Glomerular endothelial cell (primary cell): Measurements from ENCODE around the gene AK9. TPM values are rescaled to one million over a fixed set of nuclear protein-coding genes. Genes with fewer than 3 reads are reported as not detected.
"Not testable (repeated sequence)": the region's sequence is repeated elsewhere in the genome, so short reads cannot be mapped to it uniquely, and the experiment has no call there.

ENCODE experiments used
- DNase-seq: peaks from one replicate; pipeline ENCODE4 v3.0.0-alpha.2; 2011; ENCODE audit warnings: low read depth, low spot score; ENCODE audit errors: extremely low read depth
- total RNA-seq: library from RNA; depleted of rRNA; stranded (reverse); fragments of >200 nt; gene quantifications from 2 replicates; pipeline ENCODE4 v1.2.3, GENCODE V29; 2015

Gene AK9
- 2.7 and 11.2 TPM in 2 replicates for total RNA-seq

GRCh38 chr6:109690737-109691621, at the start of gene AK9, which contains the start of gene FIG4:
Gene AK9, minus strand, starts transcription at chr6:109691202. Its CDS starts 15,457 bp downstream, at chr6:109675745.
Gene FIG4, plus strand, starts transcription at chr6:109691296. Its CDS starts 140 bp downstream, at chr6:109691436.
- DNase-seq, result no peak

GRCh38 chr6:109740787-109741186, 49.8 kb upstream of the AK9 start:
- no peak for DNase-seq

DNA sequence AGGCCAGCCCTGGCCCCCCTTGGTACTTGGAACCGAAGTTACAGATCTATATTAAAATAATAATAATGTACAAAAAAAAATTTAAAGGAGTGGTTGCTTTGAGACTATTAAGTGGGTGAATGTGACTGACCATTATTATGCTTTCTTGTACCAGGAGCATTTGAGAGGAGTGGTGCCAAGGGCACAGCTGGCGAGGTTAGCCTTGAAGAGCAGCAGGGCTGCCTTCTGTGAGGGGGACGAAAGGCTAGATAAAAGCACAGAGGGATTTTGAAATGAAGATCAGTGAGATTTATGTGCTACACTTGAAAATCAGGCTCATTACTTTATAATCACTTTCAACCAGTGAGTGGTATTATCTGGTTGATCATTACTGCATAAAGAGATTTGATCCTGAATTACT, 48.7 kb upstream of the AK9 start:
- DNase-seq, result no peak

GRCh38 chr6:109738667-109739066, 47.7 kb upstream of the AK9 start:
- DNase-seq, result no peak

DNA sequence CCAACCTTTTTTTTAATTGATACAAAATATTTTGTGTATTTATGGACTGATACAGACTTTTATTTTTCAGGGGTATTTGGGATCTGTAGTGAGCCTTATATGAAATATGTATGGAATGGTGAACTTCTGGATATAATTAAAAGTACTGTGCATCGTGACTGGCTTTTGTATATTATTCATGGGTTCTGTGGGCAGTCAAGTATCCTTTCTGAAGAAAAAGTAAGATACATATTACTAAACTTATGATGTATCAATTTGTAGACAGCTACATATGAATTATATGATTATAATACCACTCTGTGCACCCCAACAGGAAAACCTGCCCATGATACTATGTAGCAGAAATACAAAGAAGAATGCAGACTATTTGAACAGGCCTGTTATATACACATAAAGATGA, 47.3 kb upstream of the AK9 start:
- no peak for DNase-seq

GRCh38 chr6:109736273-109737025, 45.4 kb upstream of the AK9 start:
- no peak for DNase-seq

DNA sequence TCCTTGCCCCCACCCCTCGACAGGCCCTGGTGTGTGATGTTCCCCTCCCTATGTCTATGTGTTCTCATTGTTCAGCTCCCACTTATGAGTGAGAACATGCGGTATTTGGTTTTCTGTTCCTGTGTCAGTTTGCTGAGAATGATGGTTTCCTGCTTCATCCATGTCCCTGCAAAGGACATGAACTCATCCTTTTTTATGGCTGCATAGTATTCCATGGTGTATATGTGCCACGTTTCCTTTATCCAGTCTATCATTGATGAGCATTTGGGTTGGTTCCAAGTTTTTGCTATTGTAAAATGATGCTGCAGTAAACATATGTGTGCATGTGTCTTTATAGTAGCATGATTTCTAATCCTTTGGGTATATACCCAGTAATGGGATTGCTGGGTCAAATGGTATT, 34.2 kb upstream of the AK9 start:
- not testable (repeated sequence) for DNase-seq

DNA sequence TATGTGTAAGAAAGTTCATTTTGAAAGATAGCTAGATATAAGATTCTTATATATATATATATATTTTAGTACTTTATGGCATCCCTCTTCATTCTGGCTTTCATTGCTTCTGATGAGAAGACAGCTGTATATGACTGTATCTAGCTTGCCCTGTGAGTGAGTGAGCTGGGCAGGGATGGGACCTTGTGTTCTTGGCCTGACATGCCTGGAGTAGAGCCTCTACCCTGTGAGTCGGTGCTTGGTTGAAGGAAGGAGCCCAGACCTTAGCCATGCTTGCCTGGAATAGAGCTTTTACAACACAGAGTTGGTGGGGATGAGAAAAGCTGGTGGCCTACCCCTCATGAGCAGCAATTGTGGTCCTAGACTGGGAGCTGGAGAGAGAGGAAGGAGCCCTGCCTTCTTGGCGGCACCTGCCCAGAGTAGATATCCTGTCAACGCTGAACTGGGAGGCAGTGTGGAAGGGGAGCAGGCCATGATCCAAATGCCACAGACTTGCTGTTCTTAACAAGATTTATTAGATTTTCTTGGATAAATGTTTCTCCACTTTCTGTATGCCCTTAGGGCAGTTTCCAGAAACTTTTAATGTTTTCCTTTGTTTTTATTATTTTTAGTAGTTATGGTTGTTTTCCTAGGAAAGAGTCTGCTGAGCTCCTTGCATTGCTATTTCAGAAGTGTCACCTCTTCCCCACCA, 31.7 kb upstream of the AK9 start:
- no peak for DNase-seq

DNA sequence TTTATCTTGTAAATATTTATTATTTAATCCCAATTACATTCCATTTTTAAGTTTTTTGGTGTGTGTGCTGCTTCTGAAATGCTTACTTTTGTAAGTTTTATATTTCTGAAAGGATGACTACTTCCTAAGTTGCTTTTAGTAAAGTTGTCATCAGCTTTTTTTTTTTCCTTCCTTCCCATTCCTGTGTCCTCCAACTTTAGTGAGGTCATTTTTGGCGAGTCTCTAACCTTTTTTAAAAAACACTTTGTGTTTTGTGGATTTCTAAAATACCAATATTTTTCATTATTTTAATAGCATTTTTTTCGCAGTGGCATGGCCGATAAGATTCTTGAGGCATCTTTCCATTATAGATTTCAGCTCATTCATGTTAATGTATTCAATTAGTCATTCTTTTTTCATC, 31.0 kb upstream of the AK9 start:
- no peak for DNase-seq

GRCh38 chr6:109720311-109720710, 29.3 kb upstream of the AK9 start:
- no peak for DNase-seq

- DNase-seq, result no peak
Observed at GRCh38 chr6:109718991-109719390, 28.0 kb upstream of the AK9 start.

DNA sequence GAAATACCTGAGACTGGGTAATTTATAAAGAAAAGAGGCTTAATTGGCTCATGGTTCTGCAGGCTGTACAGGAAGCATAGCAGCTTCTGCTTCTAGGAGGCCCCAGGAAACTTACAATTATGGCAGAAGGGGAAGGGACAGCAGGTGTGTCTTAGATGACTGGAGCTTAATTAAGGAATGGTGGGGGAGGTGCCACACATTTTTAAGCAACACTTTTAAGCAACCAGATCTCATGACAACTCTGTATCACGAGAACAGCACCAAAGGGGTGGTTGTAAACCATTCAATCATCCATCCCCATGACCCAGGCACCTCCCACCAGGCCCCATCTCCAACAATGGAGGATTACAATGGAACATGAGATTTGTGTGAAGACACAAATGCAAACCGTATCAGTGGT, 27.0 kb upstream of the AK9 start:
- no peak for DNase-seq

- no peak for DNase-seq
Observed at GRCh38 chr6:109715616-109716015, 24.6 kb upstream of the AK9 start.

DNA sequence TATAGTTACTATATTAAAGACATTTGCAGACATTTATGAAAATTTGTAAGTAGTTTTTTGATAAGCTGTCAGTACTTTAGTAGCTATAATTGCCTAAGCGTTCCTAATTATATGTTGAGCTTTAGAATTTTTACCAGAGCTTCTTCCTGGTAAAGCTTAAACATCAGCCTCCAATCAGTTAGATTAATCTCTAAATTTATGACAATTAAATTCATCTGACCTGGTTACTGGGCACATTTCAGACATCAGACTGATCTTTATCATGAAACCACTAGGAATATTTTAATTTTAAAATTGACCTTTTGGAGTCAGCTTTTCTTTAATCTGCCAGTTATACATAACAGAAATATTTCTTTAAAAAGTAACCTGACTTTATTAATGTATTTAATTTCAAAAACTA, 23.6 kb upstream of the AK9 start:
- DNase-seq, result no peak

- DNase-seq, result no peak
Observed at GRCh38 chr6:109714166-109714565, 23.2 kb upstream of the AK9 start.

DNA sequence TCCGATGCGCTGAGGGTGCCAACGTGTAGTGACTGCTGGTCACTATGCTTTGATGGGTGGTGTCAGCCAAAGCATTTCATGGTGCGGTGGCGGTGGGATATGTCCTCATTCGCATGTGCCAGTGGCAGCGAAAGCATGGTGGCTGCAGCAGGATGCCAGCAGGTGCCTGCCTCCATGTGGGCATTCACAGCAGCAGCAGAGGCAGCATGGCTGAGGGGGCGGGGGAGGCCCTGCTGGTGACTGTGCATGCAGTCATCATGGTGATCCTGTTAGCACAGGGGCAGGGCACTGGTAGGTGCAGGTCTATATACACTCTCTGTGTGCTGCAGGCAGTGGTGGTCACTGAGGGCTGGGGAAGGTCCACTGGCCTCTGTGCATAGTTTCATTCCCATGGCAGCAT, 22.1 kb upstream of the AK9 start:
- DNase-seq, result no peak

DNA sequence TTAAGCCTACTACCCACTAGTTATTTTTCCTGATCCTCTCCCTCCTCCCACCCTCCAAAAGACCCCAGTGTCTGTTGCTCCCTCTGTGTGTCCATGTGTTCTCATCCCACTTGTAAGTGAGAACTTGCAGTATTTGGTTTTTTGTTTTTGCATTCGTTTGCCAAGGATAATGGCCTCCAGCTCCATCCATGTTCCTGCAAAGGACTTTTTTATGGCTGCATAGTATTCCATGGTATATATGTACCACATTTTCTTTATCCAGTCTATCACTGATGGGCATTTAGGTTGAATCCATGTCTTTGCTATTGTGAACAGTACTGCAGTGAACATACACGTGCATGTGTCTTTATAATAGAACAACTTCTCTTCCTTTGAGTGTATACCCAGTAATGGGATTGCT, 17.1 kb upstream of the AK9 start:
- not testable (repeated sequence) for DNase-seq

DNA sequence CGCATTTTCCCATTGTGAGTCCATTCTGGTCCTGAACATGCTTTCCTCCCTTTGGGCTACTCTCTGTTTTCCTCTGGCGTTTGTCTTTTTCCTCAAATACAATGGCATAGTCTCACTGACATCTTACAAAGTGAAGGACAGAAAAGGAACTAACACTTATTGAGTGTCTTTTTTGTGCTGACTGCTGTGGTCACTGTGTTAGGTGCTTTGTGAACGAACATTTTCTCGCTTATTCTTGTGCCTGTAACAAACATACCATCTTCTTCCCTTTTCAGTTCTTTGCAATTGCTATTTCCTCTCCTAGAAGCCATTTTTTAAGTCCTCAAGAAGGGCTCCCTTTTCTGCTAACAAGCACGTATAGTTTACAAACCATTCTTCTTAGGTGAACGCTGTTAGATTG, 15.5 kb upstream of the AK9 start:
- no peak for DNase-seq

- DNase-seq, result peak; percentile 81
Observed at GRCh38 chr6:109705258-109705657, 14.3 kb upstream of the AK9 start.

- DNase-seq, result no peak
Observed at GRCh38 chr6:109702791-109703190, 11.8 kb upstream of the AK9 start.

DNA sequence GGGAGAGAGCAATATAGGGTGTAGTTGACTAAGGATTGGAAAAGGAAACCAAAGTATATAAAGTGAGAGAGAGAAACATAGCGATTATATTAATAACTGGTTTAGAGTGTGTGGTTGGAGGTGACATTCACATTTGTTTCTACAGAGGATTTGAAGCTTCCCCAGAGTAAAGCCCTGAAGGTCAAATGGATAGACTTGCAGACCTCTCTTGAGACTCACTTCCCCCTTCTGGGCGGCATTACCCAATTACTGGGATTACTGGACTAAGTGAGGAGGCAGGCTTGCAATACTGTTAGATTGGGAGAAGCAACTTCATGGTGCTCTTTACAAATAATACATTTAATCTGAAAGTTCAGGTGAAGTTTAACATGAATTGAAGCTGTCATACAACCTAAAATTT, 10.8 kb upstream of the AK9 start:
- DNase-seq, result no peak
